Muscle of leg (tissue), 11 donors: Measurements from ENCODE around the gene RBP2. TPM values are rescaled to one million over a fixed set of nuclear protein-coding genes. Genes with fewer than 3 reads are reported as not detected.

Experiments used
- DNase-seq: peaks from one replicate; pipeline ENCODE4 v3.0.0; 2013
- H3K27ac ChIP-seq: one replicate; pipeline ENCODE4 v1.5.1; 2013; ENCODE audit warnings: mild to moderate bottlenecking, low read length, control low read depth
- H3K27me3 ChIP-seq: one replicate; pipeline ENCODE4 v1.6.1; 2013; ENCODE audit warnings: low read length; ENCODE audit not compliant: control insufficient read depth, insufficient read depth
- H3K36me3 ChIP-seq: one replicate; pipeline ENCODE4 v1.6.1; 2013; ENCODE audit warnings: low read length; ENCODE audit not compliant: control insufficient read depth, insufficient read depth
- H3K4me1 ChIP-seq: one replicate; pipeline ENCODE4 v1.6.1; 2013; ENCODE audit warnings: low read length; ENCODE audit not compliant: control insufficient read depth, insufficient read depth
- H3K4me3 ChIP-seq: one replicate; pipeline ENCODE4 v1.5.1; 2013; ENCODE audit warnings: low read length, control low read depth
- H3K9me3 ChIP-seq: replicated peaks from 2 replicates; pipeline ENCODE4 v1.6.1; 2013; ENCODE audit warnings: low read depth, low read length; ENCODE audit not compliant: control insufficient read depth
- WGBS: methylation state at CpG from one replicate; pipeline ENCODE4 v1.1.5; 2013; ENCODE audit warnings: missing lambda C conversion rate; ENCODE audit not compliant: insufficient coverage; 5-methylcytosine and 5-hydroxymethylcytosine counted together
- polyA plus RNA-seq, 8 donors: library from polyadenylated mRNA; unstranded; fragments of 120-200 nt; gene quantifications; one replicate each; pipeline versions ENCODE4 v1.2.1 to v1.2.3, GENCODE V29; 2013; ENCODE audit warnings: inconsistent platforms in 1 of 8, low replicate concordance in 1 of 8; ENCODE audit not compliant: insufficient read length in 8 of 8, insufficient read depth in 1 of 8
- total RNA-seq: library from RNA; stranded (reverse); fragments of 120-200 nt; gene quantifications from one replicate; pipeline ENCODE4 v1.2.4, GENCODE V29; 2013

The RBP2 gene
- total and polyA plus RNA-seq, 9 donors, result 0.41 to 81.1 (median 1.4) TPM; not detected in 4

DNA sequence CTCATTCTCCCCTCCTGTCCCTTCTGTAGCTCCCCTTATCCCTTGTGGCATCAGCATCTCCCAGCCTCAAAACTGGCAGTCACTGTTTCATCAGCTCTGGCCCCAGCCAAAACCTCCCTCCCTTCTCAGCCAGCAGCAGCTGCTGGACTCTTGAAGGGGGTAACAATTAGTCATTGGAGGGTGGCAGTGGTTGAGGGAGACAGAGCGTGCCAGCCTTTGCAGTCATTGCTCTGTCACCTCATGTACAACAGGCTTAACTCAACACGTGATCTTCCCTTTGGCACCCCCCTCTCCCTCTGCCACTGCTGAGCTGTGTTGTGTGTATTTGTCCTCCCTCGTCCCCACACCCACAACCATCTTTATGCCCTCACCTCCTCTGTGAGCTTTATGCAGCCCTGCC is 28.2 kb downstream of the RBP2 start:
- H3K4me1 ChIP-seq, result peaks cover 2% of the 10 kb centered on the region
- no CpG with 5 or more reads among the region's 3 CpGs for WGBS
- H3K36me3 ChIP-seq, result no peaks in the 10 kb centered on the region
- H3K4me3 ChIP-seq, result no peak overlapping the region
- DNase-seq, result peak; percentile 56
- no peak overlapping the region for H3K27ac ChIP-seq
- no peaks in the 10 kb centered on the region for H3K27me3 ChIP-seq
- no peaks in the 10 kb centered on the region for H3K9me3 ChIP-seq

DNA sequence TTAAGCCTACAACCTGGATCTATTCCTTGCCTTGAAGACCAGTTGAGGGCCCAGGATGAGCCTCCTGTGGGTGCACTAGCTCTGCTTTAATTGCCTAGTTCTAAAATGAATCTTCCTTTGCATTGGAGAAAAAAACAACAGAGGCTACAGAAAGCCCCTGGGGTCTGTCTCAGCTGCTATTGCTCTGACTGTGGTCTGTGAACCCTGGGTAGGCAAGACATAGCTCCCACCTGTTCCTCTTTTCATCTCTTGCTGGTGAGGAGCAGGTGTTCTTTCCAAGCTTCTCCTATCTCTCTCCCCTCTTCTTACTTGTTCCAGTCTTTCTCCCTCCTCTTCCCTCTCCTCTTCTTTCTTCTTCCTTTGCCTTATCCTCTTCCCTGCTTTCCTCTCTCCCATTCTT is 28.8 kb downstream of the RBP2 start:
- Histone ChIP-seq H3K27me3 (no peaks in the 10 kb centered on the region), H3K9me3 (no peaks in the 10 kb centered on the region), H3K36me3 (no peaks in the 10 kb centered on the region), H3K27ac (no peak overlapping the region), H3K4me3 (no peak overlapping the region), H3K4me1 (peaks cover 2% of the 10 kb centered on the region)
- no peak for DNase-seq

DNA sequence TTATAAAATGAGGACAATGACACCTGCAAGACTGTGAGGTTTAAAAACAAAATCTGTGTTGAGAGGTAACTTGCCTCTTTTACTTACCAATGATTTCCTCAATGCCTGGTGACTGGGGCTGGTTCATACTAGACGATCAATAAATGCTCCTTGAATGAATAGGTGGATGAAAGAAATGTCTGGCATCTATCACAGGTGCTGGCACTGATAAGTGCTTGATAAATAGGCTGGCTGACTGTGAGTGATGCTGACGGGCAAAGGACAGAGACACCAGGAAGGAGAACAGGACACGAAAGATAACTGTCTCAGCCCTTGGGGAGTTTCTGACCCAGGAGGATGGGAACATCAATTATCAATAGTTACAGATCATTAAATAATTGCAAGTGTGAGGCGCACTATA is 31.9 kb downstream of the RBP2 start:
- 60% methylated on average over 1 of the region's 4 CpGs for WGBS
- Histone ChIP-seq H3K36me3 (no peaks in the 10 kb centered on the region), H3K9me3 (no peaks in the 10 kb centered on the region), H3K27ac (no peak overlapping the region), H3K4me3 (no peak overlapping the region), H3K27me3 (no peaks in the 10 kb centered on the region), H3K4me1 (peaks cover 2% of the 10 kb centered on the region)
- no peak for DNase-seq

DNA sequence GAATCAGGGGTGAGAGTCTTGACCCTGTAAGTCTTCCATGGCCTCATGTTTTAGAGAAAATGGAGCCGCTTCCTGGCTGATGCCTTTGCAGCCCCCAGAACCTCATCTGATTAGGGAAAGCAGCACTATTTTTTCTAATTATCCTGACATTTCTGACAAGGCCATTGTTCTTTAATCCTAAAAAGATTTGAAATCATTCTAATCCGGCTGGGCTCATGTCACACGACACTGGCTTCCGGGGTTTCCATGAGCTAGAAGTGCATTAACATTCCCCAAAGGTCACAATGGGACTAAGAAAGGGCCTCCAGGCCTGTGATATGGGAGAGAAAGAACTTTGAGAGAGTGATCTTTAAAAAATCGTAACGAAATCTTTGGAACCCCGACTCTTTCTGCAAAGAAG is 33.1 kb downstream of the RBP2 start:
- H3K4me1 ChIP-seq, result peaks cover 2% of the 10 kb centered on the region
- no peak for DNase-seq
- no peaks in the 10 kb centered on the region for H3K36me3 ChIP-seq
- no peaks in the 10 kb centered on the region for H3K9me3 ChIP-seq
- no peaks in the 10 kb centered on the region for H3K27me3 ChIP-seq
- H3K27ac ChIP-seq, result no peak overlapping the region
- WGBS, result 100% methylated on average over 3 of the region's 7 CpGs
- H3K4me3 ChIP-seq, result no peak overlapping the region

DNA sequence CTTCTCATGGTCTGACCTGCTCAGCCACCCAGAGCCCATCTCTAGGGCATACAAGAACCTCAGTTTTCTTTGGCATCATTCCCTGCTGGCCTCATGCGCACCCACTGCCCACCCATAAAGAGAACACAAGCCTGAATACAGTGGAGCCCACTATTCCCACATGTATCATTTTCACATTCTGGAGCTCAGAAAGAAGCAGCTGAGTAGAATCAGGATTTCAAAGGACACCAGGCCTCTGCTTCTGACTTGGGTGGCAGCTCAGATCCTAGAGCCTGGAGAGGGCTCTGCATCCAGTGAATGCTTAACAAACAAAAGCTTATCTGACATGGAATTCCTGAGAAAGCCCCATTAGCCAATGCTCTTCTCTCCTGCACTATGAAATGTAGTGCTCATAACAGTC is 34.7 kb downstream of the RBP2 start:
- WGBS, result 89% methylated on average over 1 of the region's 1 CpG
- H3K4me1 ChIP-seq, result peaks cover 2% of the 10 kb centered on the region
- no peaks in the 10 kb centered on the region for H3K9me3 ChIP-seq
- H3K27me3 ChIP-seq, result no peaks in the 10 kb centered on the region
- H3K36me3 ChIP-seq, result no peaks in the 10 kb centered on the region
- DNase-seq, result no peak
- H3K4me3 ChIP-seq, result no peak overlapping the region
- no peak overlapping the region for H3K27ac ChIP-seq

DNA sequence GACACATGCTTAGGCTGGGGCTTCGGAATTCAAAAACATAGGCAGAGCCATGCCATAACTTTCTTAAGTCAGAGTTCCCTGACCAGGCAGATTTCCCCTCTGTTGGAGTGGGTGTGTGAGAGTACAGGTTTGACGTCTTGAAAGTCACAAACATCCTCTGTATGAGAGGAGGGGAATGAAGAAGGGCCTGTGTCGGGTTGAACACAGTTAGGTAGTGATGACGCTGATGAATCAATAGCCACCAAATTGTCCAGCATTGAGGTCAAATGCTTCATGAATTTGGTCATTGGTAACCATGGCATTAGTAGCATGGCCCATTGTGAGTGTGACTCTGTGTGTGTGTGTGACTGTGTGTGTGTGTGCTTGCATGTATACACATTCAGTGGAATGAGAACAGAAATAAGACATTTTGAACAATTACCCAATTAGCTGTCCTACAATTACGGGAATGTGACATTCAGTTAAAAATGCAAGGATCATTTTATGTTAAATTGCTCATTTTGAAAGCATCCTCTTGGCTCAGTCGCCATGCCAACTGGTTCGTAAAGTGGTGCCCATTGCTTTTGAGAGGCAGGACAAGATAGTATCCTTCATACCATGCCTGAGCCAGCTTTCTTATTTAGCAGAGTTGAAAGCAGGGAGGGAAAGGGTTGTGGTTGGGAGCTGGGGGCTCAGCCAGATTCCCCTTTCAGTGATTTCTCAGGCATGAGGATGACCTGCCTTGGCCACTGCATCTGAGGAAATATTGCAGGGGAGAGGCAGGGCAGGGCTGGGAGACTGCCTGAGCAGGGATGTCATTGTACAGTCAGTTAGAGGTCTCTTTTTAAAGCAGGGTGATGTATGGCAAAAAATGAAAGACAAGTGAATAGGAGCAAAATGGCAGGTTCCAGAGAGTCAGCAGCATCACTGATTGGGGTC is 35.4 kb downstream of the RBP2 start:
- no peak for DNase-seq
- no peak overlapping the region for H3K4me3 ChIP-seq
- H3K4me1 ChIP-seq, result peaks cover 2% of the 10 kb centered on the region
- 89% methylated on average over 5 of the region's 7 CpGs for WGBS
- H3K27ac ChIP-seq, result no peak overlapping the region
- no peaks in the 10 kb centered on the region for H3K27me3 ChIP-seq
- no peaks in the 10 kb centered on the region for H3K36me3 ChIP-seq
- H3K9me3 ChIP-seq, result no peaks in the 10 kb centered on the region

DNA sequence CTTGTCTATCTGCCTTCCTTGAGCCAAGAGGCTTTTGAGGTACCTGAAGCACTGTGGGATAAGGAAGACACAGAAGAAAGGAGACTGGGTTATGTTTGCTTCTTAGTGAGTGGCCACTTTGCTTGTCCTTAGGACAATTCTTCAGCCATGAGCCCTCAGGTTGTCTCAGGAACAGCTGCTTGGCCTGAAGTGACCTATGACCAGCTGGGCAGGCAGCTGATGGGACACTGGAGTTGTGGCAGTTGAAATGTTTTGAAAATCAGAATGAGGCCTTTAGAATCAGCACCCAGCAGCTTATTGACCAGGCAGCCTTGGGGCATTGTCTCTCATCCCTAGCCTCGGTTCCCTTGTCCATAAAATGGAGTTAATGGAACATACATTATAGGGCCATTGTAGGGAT is 37.0 kb downstream of the RBP2 start:
- H3K4me1 ChIP-seq, result peaks cover 2% of the 10 kb centered on the region
- peak; percentile 34 for DNase-seq
- no peaks in the 10 kb centered on the region for H3K27me3 ChIP-seq
- no peak overlapping the region for H3K4me3 ChIP-seq
- no peaks in the 10 kb centered on the region for H3K36me3 ChIP-seq
- H3K27ac ChIP-seq, result no peak overlapping the region
- WGBS, result no CpG with 5 or more reads among the region's 1 CpG
- H3K9me3 ChIP-seq, result no peaks in the 10 kb centered on the region

DNA sequence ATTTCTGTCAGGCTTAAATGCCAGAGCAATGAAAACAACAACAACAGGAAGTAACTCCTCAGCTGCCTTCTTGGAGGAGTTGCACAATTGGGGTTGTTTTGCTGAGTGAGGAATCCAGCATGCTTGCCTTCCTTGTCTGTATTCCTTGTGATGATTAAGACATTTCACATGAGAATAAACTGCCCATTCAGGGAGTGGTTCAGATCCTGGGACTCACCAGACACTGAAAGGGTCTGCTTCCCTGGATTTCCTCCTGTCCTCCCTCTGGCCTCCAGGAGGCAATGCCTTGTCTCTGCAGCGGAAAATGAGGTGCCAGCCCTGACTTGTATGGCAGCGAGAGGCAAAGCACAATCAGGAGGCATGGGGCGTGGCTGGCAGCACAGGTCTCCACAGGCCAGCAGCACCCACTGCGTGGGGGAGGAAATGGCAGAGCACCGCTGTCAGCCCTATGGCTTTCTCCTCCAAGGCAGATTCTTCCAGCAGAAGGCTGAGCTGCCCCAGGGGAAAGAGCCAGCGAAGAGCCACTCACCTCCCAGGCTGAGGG is 41.5 kb downstream of the RBP2 start:
- H3K36me3 ChIP-seq, result no peaks in the 10 kb centered on the region
- H3K9me3 ChIP-seq, result peaks cover 2% of the 10 kb centered on the region
- DNase-seq, result peak; percentile 61
- 85% methylated on average over 5 of the region's 6 CpGs for WGBS
- H3K4me1 ChIP-seq, result peaks cover 2% of the 10 kb centered on the region
- H3K4me3 ChIP-seq, result no peak overlapping the region
- no peak overlapping the region for H3K27ac ChIP-seq
- H3K27me3 ChIP-seq, result no peaks in the 10 kb centered on the region

DNA sequence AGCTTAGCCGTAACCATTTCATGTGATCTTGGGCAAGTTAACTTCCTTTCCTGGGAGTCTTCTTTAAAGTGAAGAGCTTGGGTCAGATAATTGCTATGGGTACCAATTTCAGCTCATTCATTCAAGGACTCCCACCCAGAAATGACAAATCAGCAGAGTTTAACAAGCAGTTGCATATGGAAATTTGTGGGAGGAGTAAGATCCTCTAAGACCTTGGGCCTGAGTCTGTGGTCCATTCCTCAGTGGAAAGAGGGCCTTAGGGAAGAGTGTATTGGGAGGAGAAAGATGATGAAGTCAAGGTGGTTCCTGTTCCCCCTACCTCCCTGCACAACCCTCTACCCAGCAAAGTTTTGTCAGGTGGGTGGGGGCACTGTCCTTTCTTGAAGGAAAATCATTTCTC is 42.1 kb downstream of the RBP2 start:
- Histone ChIP-seq H3K27me3 (no peaks in the 10 kb centered on the region), H3K4me3 (no peak overlapping the region), H3K9me3 (peaks cover 2% of the 10 kb centered on the region), H3K27ac (no peak overlapping the region), H3K4me1 (peaks cover under 1% of the 10 kb centered on the region), H3K36me3 (no peaks in the 10 kb centered on the region)
- WGBS, result no CpG with 5 or more reads among the region's 1 CpG
- no peak for DNase-seq

DNA sequence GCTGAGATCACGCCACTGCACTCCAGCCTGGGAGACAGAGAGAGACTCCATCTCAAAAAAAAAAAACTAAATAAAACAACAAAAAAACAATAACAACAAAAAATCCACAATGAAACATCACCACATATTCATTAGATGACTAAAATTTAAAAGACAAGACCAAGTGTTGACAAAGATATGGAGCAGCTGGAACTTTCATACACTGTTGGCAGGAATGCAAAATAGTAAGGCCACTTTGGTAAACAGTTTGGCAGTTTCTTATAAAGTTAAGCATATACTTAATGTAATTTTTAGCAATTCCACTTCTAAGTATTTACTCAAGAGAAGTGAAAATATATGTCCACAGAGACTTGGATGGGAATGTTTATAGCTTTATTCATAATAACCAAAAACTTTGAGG is 43.2 kb downstream of the RBP2 start:
- H3K27me3 ChIP-seq, result no peaks in the 10 kb centered on the region
- H3K9me3 ChIP-seq, result peaks cover 2% of the 10 kb centered on the region
- no peak for DNase-seq
- peaks cover 3% of the 10 kb centered on the region for H3K36me3 ChIP-seq
- no peak overlapping the region for H3K27ac ChIP-seq
- H3K4me3 ChIP-seq, result no peak overlapping the region
- no peaks in the 10 kb centered on the region for H3K4me1 ChIP-seq
- no CpG with 5 or more reads among the region's 1 CpG for WGBS
